ENCODE data around the gene CBLN3. TPM values are rescaled to one million over a fixed set of nuclear protein-coding genes. Genes with fewer than 3 reads are reported as not detected.

Gene CBLN3
- polyA plus RNA-seq, 2 of the 4 experiments (the other 2 are of a cell fraction): 1.1 to 1.3 TPM

GRCh38 chr14:24440606-24441399 lies 11.3 kb upstream of the CBLN3 start (continued):
- no peak; a peak in 1 of 5 replicates for TF ChIP-seq JUN (IDR thresholded peaks at IDR 0.05)

GRCh38 chr14:24439830-24440605 lies 10.6 kb upstream of the CBLN3 start:
- ChIA-PET POLR2A (interaction anchor here (0.9 kb wide), 2 partner anchors 9 to 169 kb away, joined by 3 read pairs; partner anchors contain the start of gene RABGGTA), CTCF (interaction anchor here (1.0 to 4.9 kb wide), 4 partner anchors 9 to 114 kb away, joined by 3 to 41 read pairs (median 26); partner anchors contain the start of gene ADCY4)
- ATAC-seq (no peak), FAIRE-seq (no peak), DNase-seq (ENCODE audit: low read depth in 1 of 2, low spot score in 1 of 2) (no peak)
- TF ChIP-seq, protein P1, sequence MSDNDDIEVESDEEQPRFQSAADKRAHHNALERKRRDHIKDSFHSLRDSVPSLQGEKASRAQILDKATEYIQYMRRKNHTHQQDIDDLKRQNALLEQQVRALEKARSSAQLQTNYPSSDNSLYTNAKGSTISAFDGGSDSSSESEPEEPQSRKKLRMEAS (IDR thresholded peaks at IDR 0.05): no peak
- TF ChIP-seq HOXA7 (CRISPR knock-in tag; IDR thresholded peaks at IDR 0.05) (no peak), ZC3H11A (IDR thresholded peaks at IDR 0.05) (no peak), JUN (IDR thresholded peaks at IDR 0.05) (no peak), CHD4 (IDR thresholded peaks at IDR 0.05; ENCODE audit: borderline replicate concordance) (no peak), NFE2L2 (conservative IDR thresholded peaks at IDR 0.05; ENCODE audit: low read length) (no peak), BHLHE40 (IDR thresholded peaks at IDR 0.05; ENCODE audit: low read depth, low read length) (no peak), ZFP36 (IDR thresholded peaks at IDR 0.05; ENCODE audit: borderline replicate concordance, partially characterized antibody) (no peak)
- 83% methylated on average over 14 of the region's 15 CpGs for WGBS (ENCODE audit: missing lambda C conversion rate)
- no peak overlapping the region for H3K4me3 ChIP-seq
- H3K4me1 ChIP-seq: peaks cover 6% of the 10 kb centered on the region
- H3K9me3 ChIP-seq: no peaks in the 10 kb centered on the region
- no peak overlapping the region for H3K27ac ChIP-seq
- H3K4me2 ChIP-seq: no peak overlapping the region

- no peak for ATAC-seq
- FAIRE-seq: no peak
- POLR2A ChIA-PET: interaction anchor here (0.9 kb wide), 1 partner anchor 8 kb away, joined by 3 read pairs; no protein-coding TSS in a partner anchor
- no peak for DNase-seq (ENCODE audit: low read depth in 1 of 2, low spot score in 1 of 2)
- Histone ChIP-seq H3K4me2 (no peak overlapping the region), H3K4me1 (peaks cover 6% of the 10 kb centered on the region), H3K4me3 (no peak overlapping the region), H3K27ac (no peak overlapping the region), H3K9me3 (no peaks in the 10 kb centered on the region)
- TF ChIP-seq RFX5 (IDR thresholded peaks at IDR 0.05): no peak
- TF ChIP-seq BCL3 (IDR thresholded peaks at IDR 0.05): no peak
- TF ChIP-seq POLR2AphosphoS2 (conservative IDR thresholded peaks at IDR 0.05; ENCODE audit: low read length): no peak
- TF ChIP-seq NR3C1 (IDR thresholded peaks at IDR 0.05): no peak
- TF ChIP-seq EHMT2 (IDR thresholded peaks at IDR 0.05; ENCODE audit: low read depth): no peak
- TF ChIP-seq FOXS1 (CRISPR knock-in tag; IDR thresholded peaks at IDR 0.05): no peak
- TF ChIP-seq PHF8 (IDR thresholded peaks at IDR 0.05; ENCODE audit: borderline replicate concordance, low read depth): no peak
- TF ChIP-seq HEYL (CRISPR knock-in tag; IDR thresholded peaks at IDR 0.05): no peak
- TF ChIP-seq, protein P1 (IDR thresholded peaks at IDR 0.05): no peak
- no peak for TF ChIP-seq HDAC2 (IDR thresholded peaks at IDR 0.05)
- no peak for TF ChIP-seq TP53 (CRISPR knock-in tag; IDR thresholded peaks at IDR 0.05)
- 58% methylated on average over 1 of the region's 1 CpG for WGBS (ENCODE audit: missing lambda C conversion rate)
- CTCF ChIA-PET: interaction anchor here (4.9 kb wide), 1 partner anchor 104 kb away, joined by 37 read pairs; the partner anchor contains the start of gene ADCY4
Measured at GRCh38 chr14:24439257-24439656, 9.8 kb upstream of the CBLN3 start.

All from A549 (cell line).